ENCODE data around the gene DAND5. TPM values are rescaled to one million over a fixed set of nuclear protein-coding genes. Genes with fewer than 3 reads are reported as not detected.

The DAND5 gene
- total and polyA plus RNA-seq, 2 of the 13 experiments (the other 11 are each of a cell fraction or from before 2014, with no cell fraction given) = 0.04 TPM; not detected in 1

DNA sequence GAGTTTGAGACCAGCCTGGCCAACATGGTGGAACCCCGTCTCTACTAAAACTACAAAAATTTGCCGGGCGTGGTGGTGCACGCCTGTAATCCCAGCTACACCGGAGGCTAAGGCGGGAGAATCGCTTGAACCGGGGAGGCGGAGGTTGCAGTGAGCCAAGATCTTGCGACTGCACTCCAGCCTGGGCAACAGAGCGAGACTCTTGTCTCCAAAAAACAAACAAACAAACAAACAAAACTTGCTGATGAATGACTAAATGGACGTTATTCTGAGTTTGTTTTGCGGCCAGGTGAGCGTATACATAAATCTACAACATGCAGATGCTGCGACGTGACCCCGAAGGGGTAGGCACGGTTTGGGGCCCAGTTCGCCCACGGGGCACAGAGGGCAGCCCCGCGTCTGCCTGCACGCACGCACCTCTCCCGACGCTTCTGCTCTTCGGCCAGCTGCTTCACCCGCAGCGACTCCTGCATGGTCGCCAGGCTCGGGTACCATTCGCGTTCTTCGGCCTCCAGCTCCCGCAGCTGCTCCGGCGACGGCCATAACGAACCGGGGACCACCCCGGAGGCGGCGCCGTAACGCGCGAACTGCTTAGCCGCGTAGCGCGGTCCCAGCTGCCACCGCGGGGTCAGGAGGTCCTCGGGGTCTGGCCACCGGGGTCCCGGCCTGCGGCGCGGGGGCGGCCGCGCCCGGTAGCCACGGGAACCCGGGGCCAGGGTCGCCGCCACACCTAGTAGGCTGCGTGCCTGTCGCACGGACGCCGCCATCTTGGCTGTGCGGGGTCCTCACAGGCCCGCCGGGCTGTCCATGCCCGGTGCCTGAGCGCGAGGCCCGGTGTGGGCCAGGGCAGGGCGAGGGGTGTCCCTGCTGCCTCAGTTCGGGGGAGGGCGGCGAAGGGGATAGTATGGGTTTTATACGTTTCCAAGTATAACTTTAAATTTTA, 12.7 kb upstream of the DAND5 start, which contains the start of gene GADD45GIP1 (continued):
- 0 out of 2 replicates have a peak, but pooled peaks have one; percentile 63 for TF ChIP-seq AFF4 (CRISPR knock-in tag; IDR thresholded peaks at IDR 0.05)
- TF ChIP-seq GMEB2 (CRISPR knock-in tag; IDR thresholded peaks at IDR 0.05; ENCODE audit: low read depth) = no peak
- TF ChIP-seq TAF1 (CRISPR knock-in tag; IDR thresholded peaks at IDR 0.05) = peak; percentile 90
- TF ChIP-seq SATB2 (CRISPR knock-in tag; IDR thresholded peaks at IDR 0.05) = no peak
- TF ChIP-seq ATAD3A (CRISPR knock-in tag; IDR thresholded peaks at IDR 0.05) = no peak
- TF ChIP-seq ZNF275 (CRISPR knock-in tag; IDR thresholded peaks at IDR 0.05; ENCODE audit: borderline replicate concordance) = 0 out of 2 replicates have a peak, but pooled peaks have one; percentile 35
- no peak for TF ChIP-seq ZNF576 (CRISPR knock-in tag; IDR thresholded peaks at IDR 0.05)
- TF ChIP-seq MXD4 (CRISPR knock-in tag; IDR thresholded peaks at IDR 0.05) = peak; percentile 88
- TF ChIP-seq ZNF615 (CRISPR knock-in tag; IDR thresholded peaks at IDR 0.05; ENCODE audit: borderline replicate concordance) = no peak
- peak; percentile 96 for TF ChIP-seq MXD3 (CRISPR knock-in tag; IDR thresholded peaks at IDR 0.05)
- no peak for TF ChIP-seq HNF4A (CRISPR knock-in tag; IDR thresholded peaks at IDR 0.05)
- no peak for TF ChIP-seq ZNF572 (CRISPR knock-in tag; IDR thresholded peaks at IDR 0.05)
- TF ChIP-seq U2AF1 (optimal IDR thresholded peaks at IDR 0.05; ENCODE audit: low read depth, low read length) = no peak
- 0 out of 2 replicates have a peak, but pooled peaks have one; percentile 52 for TF ChIP-seq ZNF670 (CRISPR knock-in tag; IDR thresholded peaks at IDR 0.05; ENCODE audit: borderline replicate concordance)
- no peak for TF ChIP-seq MYNN (CRISPR knock-in tag; IDR thresholded peaks at IDR 0.05; ENCODE audit: low read depth)
- TF ChIP-seq TBP (CRISPR knock-in tag; IDR thresholded peaks at IDR 0.05) = no peak
- TF ChIP-seq, protein P1, sequence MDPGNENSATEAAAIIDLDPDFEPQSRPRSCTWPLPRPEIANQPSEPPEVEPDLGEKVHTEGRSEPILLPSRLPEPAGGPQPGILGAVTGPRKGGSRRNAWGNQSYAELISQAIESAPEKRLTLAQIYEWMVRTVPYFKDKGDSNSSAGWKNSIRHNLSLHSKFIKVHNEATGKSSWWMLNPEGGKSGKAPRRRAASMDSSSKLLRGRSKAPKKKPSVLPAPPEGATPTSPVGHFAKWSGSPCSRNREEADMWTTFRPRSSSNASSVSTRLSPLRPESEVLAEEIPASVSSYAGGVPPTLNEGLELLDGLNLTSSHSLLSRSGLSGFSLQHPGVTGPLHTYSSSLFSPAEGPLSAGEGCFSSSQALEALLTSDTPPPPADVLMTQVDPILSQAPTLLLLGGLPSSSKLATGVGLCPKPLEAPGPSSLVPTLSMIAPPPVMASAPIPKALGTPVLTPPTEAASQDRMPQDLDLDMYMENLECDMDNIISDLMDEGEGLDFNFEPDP (CRISPR knock-in tag; conservative IDR thresholded peaks at IDR 0.05) = no peak
- TF ChIP-seq PHB2 (IDR thresholded peaks at IDR 0.05; ENCODE audit: partially characterized antibody) = no peak
- no peak for TF ChIP-seq TCF7L2 (IDR thresholded peaks at IDR 0.05; ENCODE audit: low read depth, low read length)
- TF ChIP-seq BHLHE40 (IDR thresholded peaks at IDR 0.05; ENCODE audit: low read length) = no peak

All from HepG2 (cell line).